ENCODE results near the gene NAV3.

NAV3 gene

DNA sequence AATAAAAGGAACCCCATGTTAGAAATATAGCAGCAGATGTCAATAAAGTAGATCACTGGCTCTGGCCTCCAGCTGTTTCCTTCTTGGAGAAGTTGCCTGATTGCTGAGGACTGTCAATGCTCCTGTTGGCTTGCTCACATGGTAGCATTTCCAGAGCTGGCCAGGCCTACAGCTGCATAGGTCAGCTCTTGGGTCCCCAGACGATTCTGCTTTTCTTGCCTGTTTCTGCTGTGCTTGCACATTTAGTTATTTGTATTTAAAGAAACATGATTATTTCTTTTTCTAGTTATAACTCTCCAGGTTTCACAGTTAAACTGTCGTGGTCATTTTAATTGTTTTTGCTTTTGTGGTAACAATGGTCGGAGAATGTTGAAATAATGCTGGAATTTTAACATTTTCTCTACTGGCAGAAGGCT is 7.2 kb downstream of the NAV3 start:
- H3K4me3 ChIP-seq (ENCODE audit: low read depth, low read length), result no peak overlapping the region
- TF ChIP-seq, protein P1, sequence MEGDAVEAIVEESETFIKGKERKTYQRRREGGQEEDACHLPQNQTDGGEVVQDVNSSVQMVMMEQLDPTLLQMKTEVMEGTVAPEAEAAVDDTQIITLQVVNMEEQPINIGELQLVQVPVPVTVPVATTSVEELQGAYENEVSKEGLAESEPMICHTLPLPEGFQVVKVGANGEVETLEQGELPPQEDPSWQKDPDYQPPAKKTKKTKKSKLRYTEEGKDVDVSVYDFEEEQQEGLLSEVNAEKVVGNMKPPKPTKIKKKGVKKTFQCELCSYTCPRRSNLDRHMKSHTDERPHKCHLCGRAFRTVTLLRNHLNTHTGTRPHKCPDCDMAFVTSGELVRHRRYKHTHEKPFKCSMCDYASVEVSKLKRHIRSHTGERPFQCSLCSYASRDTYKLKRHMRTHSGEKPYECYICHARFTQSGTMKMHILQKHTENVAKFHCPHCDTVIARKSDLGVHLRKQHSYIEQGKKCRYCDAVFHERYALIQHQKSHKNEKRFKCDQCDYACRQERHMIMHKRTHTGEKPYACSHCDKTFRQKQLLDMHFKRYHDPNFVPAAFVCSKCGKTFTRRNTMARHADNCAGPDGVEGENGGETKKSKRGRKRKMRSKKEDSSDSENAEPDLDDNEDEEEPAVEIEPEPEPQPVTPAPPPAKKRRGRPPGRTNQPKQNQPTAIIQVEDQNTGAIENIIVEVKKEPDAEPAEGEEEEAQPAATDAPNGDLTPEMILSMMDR (IDR thresholded peaks at IDR 0.05; ENCODE audit: borderline replicate concordance, insufficient read depth, low read depth, low read length), result no peak

DNA sequence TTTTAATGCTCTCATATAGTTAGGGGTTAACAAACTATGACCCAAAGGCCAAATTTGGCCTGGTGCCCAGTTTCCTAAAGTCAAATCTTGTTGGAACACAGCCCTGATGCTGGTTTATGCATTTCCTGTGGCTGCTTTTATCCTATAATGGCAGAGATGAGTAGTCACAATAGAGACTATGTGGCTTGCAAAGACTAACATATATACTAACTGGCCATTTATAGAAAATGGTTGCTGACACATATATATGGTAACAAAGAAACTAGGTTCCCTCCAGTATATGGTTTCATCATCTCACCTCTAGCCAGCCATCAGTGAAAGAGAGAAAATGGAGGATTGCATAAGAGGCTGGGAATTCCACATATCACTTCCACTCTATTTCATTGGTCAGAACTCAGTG is 10.8 kb downstream of the NAV3 start:
- H3K4me3 ChIP-seq (ENCODE audit: low read depth, low read length), result no peak overlapping the region
- TF ChIP-seq, protein P1 (IDR thresholded peaks at IDR 0.05; ENCODE audit: borderline replicate concordance, insufficient read depth, low read depth, low read length), result no peak

GRCh38 chr12:77842430-77842829 is 11.7 kb downstream of the NAV3 start:
- no peak overlapping the region for H3K4me3 ChIP-seq (ENCODE audit: low read depth, low read length)
- TF ChIP-seq, protein P1 (IDR thresholded peaks at IDR 0.05; ENCODE audit: borderline replicate concordance, insufficient read depth, low read depth, low read length), result no peak

GRCh38 chr12:77845831-77846230 is 15.1 kb downstream of the NAV3 start:
- H3K4me3 ChIP-seq (ENCODE audit: low read depth, low read length), result no peak overlapping the region
- TF ChIP-seq, protein P1 (IDR thresholded peaks at IDR 0.05; ENCODE audit: borderline replicate concordance, insufficient read depth, low read depth, low read length), result no peak

DNA sequence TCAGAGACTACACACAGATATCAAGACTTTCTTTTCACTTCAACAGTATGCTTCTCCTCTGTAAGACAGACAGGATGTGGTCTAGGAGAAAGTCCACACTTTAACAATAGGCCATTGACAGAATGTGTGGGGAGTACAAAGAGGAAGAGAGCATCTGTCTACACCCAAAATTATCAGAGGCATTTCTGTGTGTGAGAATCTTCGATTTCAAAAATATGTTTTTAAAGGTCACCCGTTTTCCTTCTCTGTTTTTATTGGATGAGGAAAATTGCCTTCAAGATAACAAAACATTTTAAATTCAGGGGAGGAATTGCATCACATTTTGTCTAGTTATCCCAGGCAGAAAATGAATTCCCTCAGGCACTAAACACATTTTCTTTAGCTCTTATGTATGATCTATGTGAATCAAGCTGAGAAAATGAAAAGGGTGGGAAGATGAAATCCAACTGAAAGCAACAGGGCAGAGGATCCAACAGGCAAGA is 16.4 kb downstream of the NAV3 start:
- no peak overlapping the region for H3K4me3 ChIP-seq (ENCODE audit: low read depth, low read length)
- TF ChIP-seq, protein P1 (IDR thresholded peaks at IDR 0.05; ENCODE audit: borderline replicate concordance, insufficient read depth, low read depth, low read length), result no peak

GRCh38 chr12:77847680-77848431 is 17.2 kb downstream of the NAV3 start:
- no peak overlapping the region for H3K4me3 ChIP-seq (ENCODE audit: low read depth, low read length)
- TF ChIP-seq, protein P1 (IDR thresholded peaks at IDR 0.05; ENCODE audit: borderline replicate concordance, insufficient read depth, low read depth, low read length), result no peak

DNA sequence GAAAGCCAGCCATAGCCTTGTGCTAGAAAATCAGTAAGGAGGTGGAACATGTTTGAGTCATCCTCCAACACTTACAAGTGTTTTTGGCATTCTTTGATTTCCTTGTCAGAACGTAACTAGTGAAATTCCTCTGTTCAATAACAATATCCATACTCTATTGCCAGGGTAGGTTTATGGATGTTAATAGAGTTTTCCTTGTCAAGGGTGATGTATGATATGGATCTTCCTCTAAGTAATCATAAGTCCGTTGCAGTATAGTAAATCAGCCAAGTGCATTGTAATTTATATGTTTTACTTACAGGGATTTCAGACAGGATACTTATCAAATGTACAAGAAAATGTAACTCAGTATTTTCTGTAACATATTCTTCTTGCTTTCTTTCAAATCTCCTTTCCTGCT is 19.4 kb downstream of the NAV3 start:
- H3K4me3 ChIP-seq (ENCODE audit: low read depth, low read length), result no peak overlapping the region
- TF ChIP-seq, protein P1 (IDR thresholded peaks at IDR 0.05; ENCODE audit: borderline replicate concordance, insufficient read depth, low read depth, low read length), result no peak
